Osteocyte (in vitro differentiated cells): ENCODE data around the gene GOLGA6L7. TPM values are rescaled to one million over a fixed set of nuclear protein-coding genes. Genes with fewer than 3 reads are reported as not detected.
"Not testable (repeated sequence)": the region's sequence is repeated elsewhere in the genome, so short reads cannot be mapped to it uniquely, and the experiment has no call there.

Source experiments
- DNase-seq: peaks from one replicate; pipeline ENCODE4 v3.0.0; 2021; ENCODE audit warnings: mixed read lengths; ENCODE audit not compliant: unreplicated experiment; ENCODE audit errors: extremely low spot score
- H3K27ac Mint-ChIP-seq: one replicate; pipeline ENCODE4 v1.8.0; 2021; ENCODE audit warnings: mild to moderate bottlenecking, mixed read lengths; ENCODE audit not compliant: unreplicated experiment
- H3K27me3 Mint-ChIP-seq: one replicate; pipeline ENCODE4 v1.8.0; 2021; ENCODE audit warnings: mixed read lengths; ENCODE audit not compliant: unreplicated experiment
- H3K36me3 Mint-ChIP-seq: one replicate; pipeline ENCODE4 v1.8.0; 2021; ENCODE audit warnings: mixed read lengths; ENCODE audit not compliant: unreplicated experiment
- H3K4me1 Mint-ChIP-seq: one replicate; pipeline ENCODE4 v1.8.0; 2021; ENCODE audit warnings: mixed read lengths; ENCODE audit not compliant: unreplicated experiment
- H3K4me3 Mint-ChIP-seq: one replicate; pipeline ENCODE4 v1.8.0; 2021; ENCODE audit warnings: mild to moderate bottlenecking, moderate library complexity, mixed read lengths; ENCODE audit not compliant: unreplicated experiment
- H3K9me3 Mint-ChIP-seq: one replicate; pipeline ENCODE4 v1.8.0; 2021; ENCODE audit warnings: mixed read lengths; ENCODE audit not compliant: unreplicated experiment
- total RNA-seq: library from RNA; stranded (reverse); gene quantifications from 2 replicates; pipeline ENCODE4 v1.2.1, GENCODE V29; 2021
- TF ChIP-seq, protein P1 (sequence below): fragments of 200-600 bp; sonication (generic); IDR thresholded peaks from 2 replicates; pipeline ENCODE4 v1.5.0; 2021; ENCODE audit warnings: antibody characterized with exemption, mild to moderate bottlenecking, moderate library complexity

GOLGA6L7 gene
- total RNA-seq, 1 donor from 2014 or later, result not detected

DNA sequence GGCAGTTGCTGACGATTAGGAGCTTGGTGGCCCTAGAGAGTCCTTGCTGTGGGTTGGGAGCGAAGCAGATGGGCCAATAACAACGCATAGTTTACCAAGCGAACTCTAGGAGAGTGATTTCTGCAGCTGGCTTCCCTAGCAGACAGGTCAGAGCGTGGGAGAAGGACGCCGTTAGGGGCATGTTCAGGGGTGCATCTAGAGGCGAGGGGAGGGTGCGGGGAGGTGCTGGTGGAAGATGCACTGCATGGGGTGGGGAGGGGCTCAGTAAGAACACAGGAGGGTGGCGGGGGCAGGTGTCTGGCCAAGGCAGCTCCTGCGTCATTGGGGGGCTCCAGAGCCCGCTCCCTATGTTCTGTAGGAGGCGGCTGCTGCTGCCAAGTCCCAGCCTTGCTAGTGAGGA, 46.2 kb upstream of the GOLGA6L7 start:
- H3K36me3 Mint-ChIP-seq, result peaks cover 2% of the 10 kb centered on the region
- no peaks in the 10 kb centered on the region for H3K9me3 Mint-ChIP-seq
- no peaks in the 10 kb centered on the region for H3K27me3 Mint-ChIP-seq
- no peak overlapping the region for H3K4me3 Mint-ChIP-seq
- no peak for DNase-seq
- TF ChIP-seq, protein P1, sequence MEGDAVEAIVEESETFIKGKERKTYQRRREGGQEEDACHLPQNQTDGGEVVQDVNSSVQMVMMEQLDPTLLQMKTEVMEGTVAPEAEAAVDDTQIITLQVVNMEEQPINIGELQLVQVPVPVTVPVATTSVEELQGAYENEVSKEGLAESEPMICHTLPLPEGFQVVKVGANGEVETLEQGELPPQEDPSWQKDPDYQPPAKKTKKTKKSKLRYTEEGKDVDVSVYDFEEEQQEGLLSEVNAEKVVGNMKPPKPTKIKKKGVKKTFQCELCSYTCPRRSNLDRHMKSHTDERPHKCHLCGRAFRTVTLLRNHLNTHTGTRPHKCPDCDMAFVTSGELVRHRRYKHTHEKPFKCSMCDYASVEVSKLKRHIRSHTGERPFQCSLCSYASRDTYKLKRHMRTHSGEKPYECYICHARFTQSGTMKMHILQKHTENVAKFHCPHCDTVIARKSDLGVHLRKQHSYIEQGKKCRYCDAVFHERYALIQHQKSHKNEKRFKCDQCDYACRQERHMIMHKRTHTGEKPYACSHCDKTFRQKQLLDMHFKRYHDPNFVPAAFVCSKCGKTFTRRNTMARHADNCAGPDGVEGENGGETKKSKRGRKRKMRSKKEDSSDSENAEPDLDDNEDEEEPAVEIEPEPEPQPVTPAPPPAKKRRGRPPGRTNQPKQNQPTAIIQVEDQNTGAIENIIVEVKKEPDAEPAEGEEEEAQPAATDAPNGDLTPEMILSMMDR, result no peak
- no peak overlapping the region for H3K27ac Mint-ChIP-seq
- H3K4me1 Mint-ChIP-seq, result peaks cover 15% of the 10 kb centered on the region

DNA sequence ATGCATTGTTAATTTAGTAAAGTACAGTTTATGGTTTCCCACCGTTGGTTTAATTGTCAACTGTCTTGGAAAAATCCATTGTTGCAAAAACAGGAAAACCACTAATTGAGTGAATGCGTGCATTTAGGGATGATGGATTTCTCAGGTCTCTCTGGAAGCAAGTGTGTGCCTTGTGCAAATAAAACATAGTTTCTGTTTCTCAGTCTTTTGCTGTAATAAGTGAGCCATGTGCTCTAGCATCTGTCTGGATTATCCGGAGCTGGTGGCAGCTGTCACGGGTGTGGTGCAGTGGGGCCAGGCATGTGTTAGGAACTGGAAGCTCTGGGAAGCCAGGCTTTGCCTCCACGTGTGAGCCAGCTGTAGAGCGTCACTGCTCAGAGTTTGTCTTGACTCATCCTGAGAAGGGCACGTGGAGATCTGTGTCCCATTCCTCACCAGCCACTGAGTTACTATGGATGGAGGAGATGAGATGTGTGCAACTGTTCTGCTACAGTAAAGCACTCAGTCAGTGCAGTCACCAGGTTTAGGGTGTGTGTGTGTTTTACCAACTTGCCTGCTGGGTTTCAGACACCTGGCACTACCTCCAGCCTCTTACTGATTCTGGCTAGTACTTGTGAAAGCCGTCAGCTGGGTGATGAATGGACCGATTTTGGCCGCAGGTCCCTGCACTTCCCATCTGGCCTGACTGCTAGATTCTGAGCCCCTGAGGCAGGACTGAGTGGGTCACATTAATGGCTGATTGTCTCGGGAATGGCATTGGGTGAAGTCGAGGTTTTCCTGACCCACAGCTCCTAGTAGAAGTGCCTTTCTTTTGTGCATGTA, 44.6 kb upstream of the GOLGA6L7 start:
- H3K27me3 Mint-ChIP-seq, result no peaks in the 10 kb centered on the region

DNA sequence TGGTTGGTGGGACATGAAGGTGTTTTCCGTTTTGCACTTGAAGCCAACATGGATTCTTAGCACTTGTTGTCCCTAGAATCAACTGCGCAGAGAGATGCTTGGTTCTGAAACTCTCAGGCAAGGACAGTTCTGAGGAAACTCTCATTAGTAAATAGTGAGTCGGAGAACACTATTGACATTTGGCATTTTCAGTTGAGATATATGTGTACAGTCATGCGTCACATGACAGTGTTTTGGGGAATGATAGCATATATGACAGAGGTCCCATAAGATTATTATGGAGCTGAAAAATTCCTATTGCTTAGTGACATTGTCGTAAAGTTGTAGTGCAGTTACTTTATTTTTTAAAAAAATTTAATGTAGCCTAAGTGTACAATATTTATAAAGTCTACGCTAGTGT, 43.1 kb upstream of the GOLGA6L7 start:
- no peak overlapping the region for H3K4me3 Mint-ChIP-seq
- TF ChIP-seq, protein P1, result no peak

More for the DNA sequence above, 44.6 kb upstream of the GOLGA6L7 start:
- no peaks in the 10 kb centered on the region for H3K9me3 Mint-ChIP-seq
- H3K36me3 Mint-ChIP-seq, result peaks cover 2% of the 10 kb centered on the region
- no peak overlapping the region for H3K27ac Mint-ChIP-seq
- DNase-seq, result no peak
- H3K4me3 Mint-ChIP-seq, result no peak overlapping the region
- TF ChIP-seq, protein P1, result no peak
- peaks cover 26% of the 10 kb centered on the region for H3K4me1 Mint-ChIP-seq

DNA sequence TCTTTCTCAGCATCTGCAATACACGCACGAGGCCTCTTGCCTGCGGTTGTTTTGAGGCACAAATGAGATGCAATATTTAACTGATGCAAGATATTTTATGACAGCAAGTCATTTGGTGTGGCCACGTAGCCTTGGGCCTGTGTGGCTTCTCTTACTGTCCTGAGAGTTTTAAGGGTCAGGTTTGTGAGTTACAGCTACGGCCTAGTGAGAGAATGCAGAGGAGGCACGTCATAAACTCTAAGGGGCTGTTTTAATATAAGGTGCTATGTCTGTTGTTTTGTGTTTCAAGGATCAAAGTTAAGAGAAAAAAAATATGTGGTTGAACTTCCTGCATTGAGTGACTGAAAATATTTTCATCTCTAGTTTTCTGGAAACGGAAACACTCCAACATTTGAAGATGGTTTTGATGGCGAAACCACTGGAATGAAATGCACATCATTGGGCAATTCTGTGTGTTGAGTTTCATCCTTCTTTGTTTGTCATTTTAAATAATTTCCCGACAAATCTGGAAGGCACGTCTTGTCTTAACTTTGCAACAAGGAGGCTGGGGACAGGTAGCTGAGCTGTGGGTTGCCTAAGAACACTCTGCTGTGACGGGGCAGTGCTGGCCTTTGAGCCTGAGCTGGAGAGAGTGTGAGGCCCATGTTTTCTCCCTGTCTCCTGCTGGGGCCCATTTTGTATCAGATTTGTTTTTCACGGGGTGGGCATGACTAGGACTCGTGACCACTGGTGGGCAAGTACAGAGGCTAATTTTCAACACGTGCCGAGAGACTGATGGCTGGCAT, 42.5 kb upstream of the GOLGA6L7 start:
- DNase-seq, result no peak
- TF ChIP-seq, protein P1, result no peak
- Mint-ChIP-seq H3K36me3 (no peaks in the 10 kb centered on the region), H3K27ac (no peak overlapping the region), H3K27me3 (no peaks in the 10 kb centered on the region), H3K9me3 (no peaks in the 10 kb centered on the region), H3K4me1 (peaks cover 30% of the 10 kb centered on the region), H3K4me3 (no peak overlapping the region)

More for the DNA sequence above, 43.1 kb upstream of the GOLGA6L7 start:
- H3K9me3 Mint-ChIP-seq, result no peaks in the 10 kb centered on the region
- H3K27me3 Mint-ChIP-seq, result no peaks in the 10 kb centered on the region
- H3K36me3 Mint-ChIP-seq, result no peaks in the 10 kb centered on the region
- DNase-seq, result no peak
- H3K27ac Mint-ChIP-seq, result no peak overlapping the region
- H3K4me1 Mint-ChIP-seq, result peaks cover 30% of the 10 kb centered on the region

DNA sequence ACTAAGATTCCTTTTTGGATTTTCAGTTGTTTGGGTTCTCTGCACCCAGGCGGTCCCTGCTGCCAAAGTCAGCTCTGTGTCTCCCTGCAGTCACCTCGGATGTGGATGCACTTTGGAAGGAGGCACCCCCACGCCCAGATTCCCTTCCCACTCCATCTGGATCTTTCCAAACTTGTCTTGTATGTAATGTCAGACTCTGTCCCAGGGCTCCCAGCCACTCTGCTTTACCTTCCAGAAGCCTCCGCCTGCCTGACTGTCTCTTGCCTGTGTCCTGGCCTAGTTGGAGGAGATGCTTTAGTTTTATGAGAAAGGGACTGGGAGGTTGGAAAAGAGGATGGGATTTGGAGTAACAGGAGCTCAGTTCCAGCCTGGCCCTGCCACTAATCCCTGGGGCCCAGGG, 41.8 kb upstream of the GOLGA6L7 start:
- H3K4me1 Mint-ChIP-seq, result peaks cover 30% of the 10 kb centered on the region
- not testable (repeated sequence) for H3K9me3 Mint-ChIP-seq, H3K36me3 Mint-ChIP-seq, H3K27ac Mint-ChIP-seq, H3K4me3 Mint-ChIP-seq, DNase-seq, H3K27me3 Mint-ChIP-seq

DNA sequence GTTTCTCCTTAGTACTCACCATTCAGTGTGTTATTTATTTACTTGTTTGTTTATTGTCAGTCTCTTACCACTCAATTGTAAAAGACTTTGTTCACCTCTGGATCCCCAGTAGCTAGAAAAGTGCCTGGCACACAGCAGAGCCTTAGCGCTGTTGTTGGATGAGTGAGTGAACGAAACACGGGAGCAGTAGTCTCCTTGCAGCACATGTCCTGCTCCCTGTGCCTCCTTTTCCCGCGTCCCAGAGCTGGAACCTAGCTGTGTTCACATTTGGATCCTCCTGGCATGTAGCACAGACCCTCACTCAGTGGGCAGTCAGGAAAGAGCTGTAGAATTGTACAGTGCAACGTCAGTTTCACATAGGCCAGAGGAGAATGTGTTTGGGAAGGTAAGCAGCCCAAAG, 41.4 kb upstream of the GOLGA6L7 start:
- H3K9me3 Mint-ChIP-seq, H3K27ac Mint-ChIP-seq, DNase-seq, H3K36me3 Mint-ChIP-seq, H3K4me3 Mint-ChIP-seq, H3K27me3 Mint-ChIP-seq: not testable (repeated sequence)
- H3K4me1 Mint-ChIP-seq, result peaks cover 33% of the 10 kb centered on the region
